HepG2 (cell line): Measurements from ENCODE around the gene RAPGEF2. TPM values are rescaled to one million over a fixed set of nuclear protein-coding genes. Genes with fewer than 3 reads are reported as not detected.

Experiments used
- ATAC-seq: fragments of 200-7000 bp; cut with Tn5 transposase; 3 replicates; pipeline ENCODE4 v1.9.1; 2020; ENCODE audit warnings: mild to moderate bottlenecking, moderate library complexity
- BruUV-seq: library from RNA; stranded (reverse); fragments of 400-500 nt; replicated peaks from 2 replicates; lab custom pipeline; 2021; lab: Mats Ljungman, UMichigan
- CTCF ChIA-PET: fragments of 300-600 bp; formaldehyde crosslinking; extraction: SDS; loops from one replicate; lab custom pipeline; 2021; ENCODE audit warnings: low total read pairs, inconsistent platforms, low intra/inter-chr PET ratio; lab: Yijun Ruan, JAX
- POLR2A ChIA-PET: fragments of 350-600 bp; sonication (Branson Sonifier 250); formaldehyde crosslinking; loops from one replicate; lab custom pipeline; 2020; ENCODE audit warnings: antibody characterized with exemption, inconsistent platforms; lab: Yijun Ruan, JAX
- DNase-seq: peaks from one replicate; pipeline ENCODE4 v3.0.0-alpha.2; 2015; ENCODE audit warnings: low spot score
- FAIRE-seq: peaks from 3 replicates; lab custom pipeline; 2011; peaks lifted over from hg19 to GRCh38; lab: Jason Lieb, UNC
- H2AFZ ChIP-seq: one replicate; pipeline ENCODE4 v1.6.1; 2011; ENCODE audit warnings: low read length, inconsistent platforms
- H3K27ac ChIP-seq: fragments of 300-600 bp; 3 replicates; pipeline ENCODE4 v1.8.0; 2011; ENCODE audit warnings: mixed run types, mild to moderate bottlenecking, mixed read lengths, low read length, inconsistent platforms; ENCODE audit not compliant: insufficient read depth; ENCODE audit errors: extremely low read length
- H3K27me3 ChIP-seq, 2 experiments: fragments of 200-600 bp in 1 of 2; 2 replicates in 1 of 2; 3 replicates in 1 of 2; pipeline versions ENCODE4 v1.6.0 to v1.8.0; 2011; ENCODE audit warnings: low read length in 2 of 2, mild to moderate bottlenecking in 2 of 2, moderate library complexity in 2 of 2, inconsistent platforms in 1 of 2; ENCODE audit not compliant: insufficient read depth in 2 of 2, control insufficient read depth in 1 of 2
- H3K36me3 ChIP-seq, 2 experiments: fragments of 200-600 bp in 1 of 2; replicated peaks in 1 of 2; 2 replicates in 1 of 2; 3 replicates in 1 of 2; pipeline versions ENCODE4 v1.5.1 to v1.8.0; 2011; ENCODE audit warnings: low read length in 2 of 2, inconsistent platforms in 1 of 2; ENCODE audit not compliant: insufficient read depth in 2 of 2, control insufficient read depth in 1 of 2
- H3K4me1 ChIP-seq: 2 replicates; pipeline ENCODE4 v1.5.1; 2012; ENCODE audit warnings: low read length, inconsistent platforms; ENCODE audit not compliant: insufficient read depth
- H3K4me2 ChIP-seq: 2 replicates; pipeline ENCODE4 v1.6.0; 2011; ENCODE audit warnings: low read depth, low read length, inconsistent platforms
- H3K4me3 ChIP-seq, 3 experiments: fragments of 200-600 bp in 1 of 3; sonication (generic), shearing (Covaris generic) in 1 of 3; replicated peaks in 1 of 3; 2 replicates each; pipeline ENCODE4 v1.5.1; 2011 to 2016; ENCODE audit warnings: low read length in 3 of 3, inconsistent platforms in 2 of 3, low read depth in 2 of 3, mild to moderate bottlenecking in 2 of 3, control low read depth in 1 of 3, mixed read lengths in 1 of 3; ENCODE audit not compliant: insufficient read depth in 1 of 3
- H3K79me2 ChIP-seq: one replicate; pipeline ENCODE4 v1.6.1; 2011; ENCODE audit warnings: low read length, inconsistent platforms; ENCODE audit not compliant: insufficient read depth
- H3K9ac ChIP-seq: 2 replicates; pipeline ENCODE4 v1.6.0; 2011; ENCODE audit warnings: mild to moderate bottlenecking, low read depth, low read length, inconsistent platforms; ENCODE audit not compliant: insufficient read depth
- H3K9me3 ChIP-seq: 2 replicates; pipeline ENCODE4 v1.5.1; 2012; ENCODE audit warnings: mild to moderate bottlenecking, low read length
- H4K20me1 ChIP-seq: 2 replicates; pipeline ENCODE4 v1.6.0; 2011; ENCODE audit warnings: inconsistent platforms, mild to moderate bottlenecking, low read length, moderate library complexity; ENCODE audit not compliant: insufficient read depth
- HNF4A ChIP-seq: sonication (generic); formaldehyde crosslinking; IDR thresholded peaks from 2 replicates; pipeline ENCODE4 v1.4.0; 2020; ENCODE audit warnings: missing genetic modification reagents
- HNF4G ChIP-seq, 2 experiments: sonication (generic) in 1 of 2; formaldehyde crosslinking in 1 of 2; IDR thresholded peaks; 2 replicates each; pipeline versions ENCODE4 v1.4.0 to v1.6.1; 2011 to 2020; ENCODE audit warnings: borderline replicate concordance in 2 of 2, low read depth in 2 of 2, mild to moderate bottlenecking in 2 of 2, low read length in 1 of 2, missing genetic modification reagents in 1 of 2, moderate library complexity in 1 of 2
- HNRNPUL1 ChIP-seq: fragments of 200-400 bp; formaldehyde crosslinking; IDR thresholded peaks from 2 replicates; pipeline ENCODE4 v1.6.1; 2017; ENCODE audit warnings: low read depth, mild to moderate bottlenecking, low read length, moderate library complexity
- MLLT10 ChIP-seq: sonication (generic); formaldehyde crosslinking; IDR thresholded peaks from 2 replicates; pipeline ENCODE4 v1.4.0; 2020; ENCODE audit warnings: missing genetic modification reagents
- MTF1 ChIP-seq: sonication (generic); formaldehyde crosslinking; IDR thresholded peaks from 2 replicates; pipeline ENCODE4 v1.5.0; 2020; ENCODE audit warnings: missing genetic modification reagents
- NR2F6 ChIP-seq, 2 experiments: IDR thresholded peaks; 2 replicates each; pipeline ENCODE4 v1.6.1; 2016; ENCODE audit warnings: antibody characterized with exemption in 1 of 2, mild to moderate bottlenecking in 1 of 2
- POGZ ChIP-seq: sonication (generic); formaldehyde crosslinking; IDR thresholded peaks from 2 replicates; pipeline ENCODE4 v1.4.0; 2020; ENCODE audit warnings: mild to moderate bottlenecking, missing genetic modification reagents
- ZNF232 ChIP-seq: sonication (generic); formaldehyde crosslinking; IDR thresholded peaks from 2 replicates; pipeline ENCODE4 v1.4.0; 2020; ENCODE audit warnings: missing genetic modification reagents, borderline replicate concordance
- ZNF552 ChIP-seq: sonication (generic); formaldehyde crosslinking; IDR thresholded peaks from 2 replicates; pipeline ENCODE4 v1.9.0; 2022; ENCODE audit warnings: missing genetic modification reagents, mild to moderate bottlenecking, borderline replicate concordance
- WGBS: methylation state at CpG from one replicate; pipeline ENCODE4 v1.1.6; 2017; ENCODE audit warnings: low lambda C conversion rate; 5-methylcytosine and 5-hydroxymethylcytosine counted together
- in situ Hi-C: cut with HindIII; loops from 2 replicates; pipeline ENCODE4 v1.10.0; 2017; ENCODE audit warnings: low pct_unique_long_range_greater_than_20kb; ENCODE audit not compliant: extremely low pct_ligation_motif_present
- intact Hi-C: fragments of 100-400 bp; cut with micrococcal nuclease; formaldehyde crosslinking; loops from one replicate; pipeline ENCODE4 v1.10.0; 2022; ENCODE audit not compliant: unreplicated experiment
- polyA plus RNA-seq, 8 experiments: library from polyadenylated mRNA; depleted of rRNA in 3 of 8; stranded (reverse) in 7 of 8; unstranded in 1 of 8; fragments of >200 nt; fragmentation: Illumina TruSeq in 4 of 8; extraction: Trizol in 4 of 8; gene quantifications; 2 replicates each; pipeline versions ENCODE4 v1.2.1 to v1.2.3, GENCODE V29; 2011 to 2016; ENCODE audit warnings: low read depth in 4 of 8, missing spikeins in 1 of 8, mixed read lengths in 1 of 8; ENCODE audit not compliant: insufficient read depth in 1 of 8
- total RNA-seq, 5 experiments: library from RNA; depleted of rRNA; stranded (reverse); fragments of >200 nt; fragmentation: Illumina TruSeq; extraction: Trizol; gene quantifications; 2 replicates each; pipeline ENCODE4 v1.2.3, GENCODE V29; 2016; ENCODE audit warnings: low read depth in 1 of 5
- TF ChIP-seq, protein P1 (sequence below): sonication (generic); formaldehyde crosslinking; IDR thresholded peaks from 2 replicates; pipeline ENCODE4 v1.5.1; 2020; ENCODE audit warnings: mild to moderate bottlenecking, missing genetic modification reagents

The RAPGEF2 gene
- total and polyA plus RNA-seq, 2 of the 13 experiments (the other 11 are each of a cell fraction or from before 2014, with no cell fraction given) = 19.2 to 23.0 TPM

DNA sequence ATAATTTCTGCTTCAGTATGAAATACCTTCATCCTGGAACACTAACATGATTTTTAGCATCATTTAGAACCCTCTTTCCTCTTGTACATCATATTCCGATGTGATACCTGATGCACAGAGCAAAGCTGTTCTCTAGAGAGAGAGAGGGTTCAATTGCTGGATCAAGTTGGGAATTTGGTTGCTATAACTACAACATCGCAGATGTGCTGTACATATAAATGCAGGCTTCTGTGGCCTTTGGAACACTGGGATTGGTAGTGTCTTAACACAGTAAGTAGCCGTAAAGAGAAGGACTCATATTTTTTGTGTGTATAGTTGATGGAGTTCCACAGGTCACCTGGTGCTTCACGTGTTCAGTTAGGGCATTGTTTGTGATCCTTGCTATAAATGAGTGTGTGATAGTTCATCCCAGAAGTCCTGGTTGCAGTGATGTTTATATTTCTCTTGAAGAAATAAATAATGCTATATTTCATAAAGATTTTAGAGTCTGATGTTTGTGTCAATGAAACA is 119.2 kb downstream of the RAPGEF2 start:
- CTCF ChIA-PET = no interaction called here
- no peak overlapping the region for H3K4me3 ChIP-seq
- no peaks in the 10 kb centered on the region for H3K27me3 ChIP-seq
- no peak overlapping the region for H3K27ac ChIP-seq
- H3K9ac ChIP-seq = no peak overlapping the region
- H3K79me2 ChIP-seq = no peaks in the 10 kb centered on the region
- no peak overlapping the region for H2AFZ ChIP-seq
- intact Hi-C loops = no loop called here
- 95% methylated on average over 4 of the region's 4 CpGs for WGBS
- DNase-seq (no peak), FAIRE-seq (no peak), ATAC-seq (no peak)
- no peak for TF ChIP-seq ZNF232 (CRISPR knock-in tag)
- no peak for TF ChIP-seq NR2F6 (IDR thresholded peaks at IDR 0.05)
- TF ChIP-seq NR2F6 (CRISPR knock-in tag; IDR thresholded peaks at IDR 0.05) = no peak
- no peak for TF ChIP-seq HNRNPUL1
- TF ChIP-seq MLLT10 (CRISPR knock-in tag) = no peak
- in situ Hi-C loops = no loop called here
- H3K36me3 ChIP-seq = no peaks in the 10 kb centered on the region
- H3K4me2 ChIP-seq = no peak overlapping the region
- no peaks in the 10 kb centered on the region for H3K9me3 ChIP-seq
- no TSS peak for BruUV-seq
- H3K4me1 ChIP-seq = peaks cover 20% of the 10 kb centered on the region
- POLR2A ChIA-PET = no interaction called here
- H4K20me1 ChIP-seq = no peaks in the 10 kb centered on the region

DNA sequence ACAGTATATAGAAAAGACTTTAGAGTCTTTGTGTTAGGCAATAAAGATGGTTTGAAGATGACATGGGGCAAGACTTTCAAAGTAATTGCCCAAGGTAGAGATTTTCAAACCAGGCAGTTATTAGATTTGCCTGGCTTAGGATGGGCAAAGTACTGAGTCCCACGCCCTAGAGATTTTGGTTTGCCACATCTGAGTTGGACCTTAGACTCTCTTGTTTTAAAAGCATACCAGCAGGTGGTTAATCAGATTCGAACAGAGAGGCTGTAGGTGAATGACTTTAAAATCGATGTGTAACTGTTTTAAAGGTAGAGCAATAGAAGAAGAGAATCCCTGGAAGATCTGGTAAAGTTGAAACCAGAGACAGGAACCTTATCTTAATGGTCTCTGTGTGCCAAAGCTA is 121.5 kb downstream of the RAPGEF2 start:
- Histone ChIP-seq H4K20me1 (no peaks in the 10 kb centered on the region), H3K4me1 (peaks cover 41% of the 10 kb centered on the region), H3K27me3 (no peaks in the 10 kb centered on the region), H2AFZ (no peak overlapping the region), H3K27ac (no peak overlapping the region), H3K36me3 (no peaks in the 10 kb centered on the region), H3K9me3 (no peaks in the 10 kb centered on the region), H3K4me3 (no peak overlapping the region), H3K9ac (no peak overlapping the region), H3K79me2 (no peaks in the 10 kb centered on the region), H3K4me2 (no peak overlapping the region)
- peak; percentile 81 for ATAC-seq
- ChIA-PET CTCF (no interaction called here), POLR2A (no interaction called here)
- peak; percentile 19 for DNase-seq
- in situ Hi-C loops = no loop called here
- TF ChIP-seq, protein P1, sequence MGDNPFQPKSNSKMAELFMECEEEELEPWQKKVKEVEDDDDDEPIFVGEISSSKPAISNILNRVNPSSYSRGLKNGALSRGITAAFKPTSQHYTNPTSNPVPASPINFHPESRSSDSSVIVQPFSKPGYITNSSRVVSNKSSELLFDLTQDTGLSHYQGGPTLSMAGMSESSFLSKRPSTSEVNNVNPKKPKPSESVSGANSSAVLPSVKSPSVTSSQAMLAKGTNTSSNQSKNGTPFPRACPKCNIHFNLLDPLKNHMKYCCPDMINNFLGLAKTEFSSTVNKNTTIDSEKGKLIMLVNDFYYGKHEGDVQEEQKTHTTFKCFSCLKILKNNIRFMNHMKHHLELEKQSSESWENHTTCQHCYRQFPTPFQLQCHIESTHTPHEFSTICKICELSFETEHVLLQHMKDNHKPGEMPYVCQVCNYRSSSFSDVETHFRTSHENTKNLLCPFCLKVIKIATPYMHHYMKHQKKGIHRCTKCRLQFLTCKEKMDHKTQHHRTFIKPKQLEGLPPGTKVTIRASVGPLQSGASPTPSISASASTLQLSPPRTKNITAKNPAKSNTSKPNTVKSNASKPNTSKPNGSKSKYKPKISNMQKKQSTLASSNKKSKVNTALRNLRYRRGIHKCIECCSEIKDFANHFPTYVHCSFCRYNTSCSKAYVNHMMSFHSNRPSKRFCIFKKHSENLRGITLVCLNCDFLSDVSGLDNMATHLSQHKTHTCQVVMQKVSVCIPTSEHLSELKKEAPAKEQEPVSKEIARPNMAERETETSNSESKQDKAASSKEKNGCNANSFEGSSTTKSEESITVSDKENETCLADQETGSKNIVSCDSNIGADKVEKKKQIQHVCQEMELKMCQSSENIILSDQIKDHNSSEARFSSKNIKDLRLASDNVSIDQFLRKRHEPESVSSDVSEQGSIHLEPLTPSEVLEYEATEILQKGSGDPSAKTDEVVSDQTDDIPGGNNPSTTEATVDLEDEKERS = no peak
- TF ChIP-seq MTF1 (CRISPR knock-in tag) = no peak
- TF ChIP-seq POGZ (CRISPR knock-in tag) = peak; percentile 34; the same call in 1 of the 2 replicates
- TF ChIP-seq HNF4A (CRISPR knock-in tag) = peak; percentile 52; the same call in 1 of the 2 replicates
- no peak for TF ChIP-seq ZNF552 (CRISPR knock-in tag)
- TF ChIP-seq HNF4G (IDR thresholded peaks at IDR 0.05; ENCODE audit: borderline replicate concordance, low read depth, low read length) = 0 out of 2 replicates have a peak, but pooled peaks have one; percentile 31
- no peak for TF ChIP-seq HNF4G (CRISPR knock-in tag; IDR thresholded peaks at IDR 0.05; ENCODE audit: borderline replicate concordance, low read depth)
- no TSS peak for BruUV-seq
- WGBS = 35% methylated on average over 3 of the region's 3 CpGs
- intact Hi-C loops = no loop called here
- no peak for FAIRE-seq
